T-helper 22 cell (primary cell): ENCODE results near the gene CDH13.

Experiments
- DNase-seq: peaks from one replicate; pipeline ENCODE4 v3.0.0-alpha.2; 2020; ENCODE audit warnings: low read depth

CDH13 gene

DNA sequence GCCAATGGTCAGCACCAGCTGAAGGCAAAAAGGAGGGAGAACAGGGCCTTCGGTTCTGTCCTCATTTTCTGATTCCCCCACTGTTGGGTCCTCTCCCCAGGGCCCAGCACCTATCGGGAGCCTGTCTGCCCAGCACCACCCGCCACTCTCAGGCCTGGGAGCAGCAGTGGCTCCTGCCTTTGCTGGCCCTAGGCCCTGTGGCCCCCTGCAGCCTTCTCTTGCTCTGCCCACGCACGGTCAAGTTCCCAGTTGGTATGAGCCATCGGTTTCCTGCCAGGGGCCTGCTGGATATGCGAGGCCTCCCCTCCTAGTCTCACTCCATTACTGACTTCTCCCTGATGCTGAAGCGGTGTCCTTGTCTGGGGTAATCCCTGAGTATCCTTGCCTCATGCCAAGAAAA lies 1218.5 kb downstream of the CDH13 start:
- DNase-seq, result no peak

DNA sequence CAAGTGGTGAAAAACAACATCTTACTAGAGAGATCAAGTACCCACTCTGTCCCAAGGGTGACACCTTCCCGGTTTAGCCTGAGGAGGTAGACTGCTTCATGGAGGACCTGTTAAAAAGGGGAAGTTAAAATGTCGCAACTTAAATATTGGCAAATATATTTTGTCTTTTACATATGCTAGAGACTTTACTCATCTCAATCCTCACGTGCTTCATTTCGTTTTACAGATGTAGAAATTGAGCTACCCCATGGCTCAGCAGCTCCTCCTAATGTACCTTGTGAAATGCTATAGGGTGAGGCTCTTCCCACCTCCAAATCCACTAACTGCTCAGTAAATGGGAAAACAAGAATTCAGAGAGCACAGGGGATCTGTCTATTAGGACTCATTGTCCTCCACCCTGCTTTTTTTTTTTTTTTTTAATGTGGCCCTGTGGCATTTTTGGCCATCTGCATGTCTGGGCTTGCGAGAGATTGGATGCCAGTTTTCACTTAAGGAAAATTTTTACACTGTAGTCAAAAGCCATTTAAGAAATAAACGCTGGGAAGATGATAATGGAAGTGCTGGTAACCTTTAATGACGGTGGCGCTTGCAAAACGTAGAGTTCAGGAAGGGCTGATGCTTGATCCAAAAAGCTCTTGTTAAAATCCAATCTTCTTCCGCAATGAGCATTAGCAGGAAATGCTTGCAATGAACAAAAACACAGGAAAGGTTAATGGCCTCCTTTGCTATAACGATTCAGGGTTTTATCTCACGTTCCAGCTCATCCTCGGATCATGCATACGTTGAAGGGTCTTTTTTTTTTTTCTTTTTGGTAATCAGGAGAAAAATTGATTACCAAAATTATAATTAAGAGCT lies 1220.8 kb downstream of the CDH13 start:
- no peak for DNase-seq

DNA sequence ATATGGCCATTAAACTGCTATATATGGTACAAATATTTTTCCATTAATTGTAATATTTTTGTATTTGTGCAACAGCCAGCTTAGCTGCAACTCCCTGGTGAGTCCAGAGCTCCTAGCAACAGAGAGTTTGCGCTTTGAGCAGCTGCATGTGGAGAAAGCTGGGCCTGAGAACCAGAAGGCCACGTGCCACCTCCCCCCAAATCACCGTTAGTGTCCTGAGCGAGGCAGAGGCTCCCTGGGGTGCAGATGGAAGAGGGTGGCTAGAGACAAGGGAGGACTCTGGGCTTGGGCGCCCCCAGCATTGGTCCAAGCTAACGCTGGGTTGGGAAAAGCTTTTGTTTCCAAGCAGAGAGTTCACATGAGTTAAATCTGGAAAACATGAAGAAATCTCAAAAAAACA lies 1222.7 kb downstream of the CDH13 start:
- DNase-seq, result no peak
